K562 (cell line): ENCODE data around the gene TMEM132E. TPM values are rescaled to one million over a fixed set of nuclear protein-coding genes. Genes with fewer than 3 reads are reported as not detected.

Experiments used
- ATAC-seq: fragments of 200-7000 bp; cut with Tn5 transposase; 3 replicates; pipeline ENCODE4 v1.9.1; 2020; ENCODE audit warnings: moderate library complexity
- BruUV-seq: library from RNA; stranded (reverse); fragments of 400-500 nt; replicated peaks from 2 replicates; lab custom pipeline; 2021; lab: Mats Ljungman, UMichigan
- CTCF ChIA-PET: fragments of 300-600 bp; formaldehyde crosslinking; extraction: SDS; loops from one replicate; lab custom pipeline; 2021; ENCODE audit warnings: low intra/inter-chr PET ratio; lab: Yijun Ruan, JAX
- POLR2A ChIA-PET: fragments of 300-600, 350-650 bp; sonication (Branson Sonifier 250); formaldehyde crosslinking; extraction: SDS; loops from one replicate; lab custom pipeline; 2021; ENCODE audit warnings: antibody characterized with exemption, inconsistent platforms; lab: Yijun Ruan, JAX
- DNase-seq, 4 experiments: peaks; one replicate each; pipeline versions ENCODE4 v3.0.0 to v3.0.0-alpha.2; 2011 to 2018; ENCODE audit warnings: low spot score in 3 of 4, mixed read lengths in 3 of 4; ENCODE audit errors: extremely low read depth in 1 of 4
- FAIRE-seq: peaks from 2 replicates; lab custom pipeline; 2011; peaks lifted over from hg19 to GRCh38; lab: Jason Lieb, UNC
- H2AFZ ChIP-seq: 2 replicates; pipeline ENCODE4 v1.6.0; 2011; ENCODE audit warnings: low read depth, low read length, control low read depth, inconsistent platforms
- H3K27ac ChIP-seq: fragments of 200-600 bp; 3 replicates; pipeline ENCODE4 v1.8.0; 2011; ENCODE audit warnings: low read depth, mild to moderate bottlenecking, control low read depth, inconsistent platforms, low read length, moderate library complexity, mixed read lengths; ENCODE audit errors: extremely low read depth
- H3K27me3 ChIP-seq, 2 experiments: fragments of 300-600 bp in 1 of 2; 2 replicates in 1 of 2; 3 replicates in 1 of 2; pipeline versions ENCODE4 v1.6.0 to v1.8.0; 2011; ENCODE audit warnings: inconsistent platforms in 2 of 2, low read length in 2 of 2, mild to moderate bottlenecking in 1 of 2, mixed read lengths in 1 of 2, moderate library complexity in 1 of 2; ENCODE audit not compliant: control insufficient read depth in 2 of 2, insufficient read depth in 2 of 2
- H3K36me3 ChIP-seq: fragments of 300-600 bp; 3 replicates; pipeline ENCODE4 v1.8.0; 2011; ENCODE audit warnings: mild to moderate bottlenecking, low read length, inconsistent platforms; ENCODE audit not compliant: control insufficient read depth, insufficient read depth
- H3K4me1 ChIP-seq, 2 experiments: fragments of 200-600 bp in 1 of 2; replicated peaks in 1 of 2; 2 replicates in 1 of 2; 3 replicates in 1 of 2; pipeline versions ENCODE4 v1.5.1 to v1.8.0; 2011; ENCODE audit warnings: inconsistent platforms in 2 of 2, low read length in 2 of 2, mild to moderate bottlenecking in 1 of 2, mixed read lengths in 1 of 2, moderate library complexity in 1 of 2; ENCODE audit not compliant: control insufficient read depth in 2 of 2, insufficient read depth in 2 of 2
- H3K4me2 ChIP-seq: 2 replicates; pipeline ENCODE4 v1.6.1; 2011; ENCODE audit warnings: low read length, control low read depth, inconsistent platforms, mixed read lengths; ENCODE audit not compliant: insufficient read depth
- H3K4me3 ChIP-seq: fragments of 200-600 bp; sonication (generic), shearing (Covaris generic); 2 replicates; pipeline ENCODE4 v1.5.1; 2016; ENCODE audit warnings: control low read depth, inconsistent platforms
- H3K79me2 ChIP-seq: fragments of 200-600 bp; 3 replicates; pipeline ENCODE4 v1.8.0; 2011; ENCODE audit warnings: low read length, inconsistent platforms; ENCODE audit not compliant: control insufficient read depth, insufficient read depth
- H3K9ac ChIP-seq, 2 experiments: 2 replicates each; pipeline versions ENCODE4 v1.6.0 to v1.6.1; 2011; ENCODE audit warnings: low read depth in 2 of 2, low read length in 2 of 2, control low read depth in 1 of 2, inconsistent platforms in 1 of 2, mild to moderate bottlenecking in 1 of 2, mixed read lengths in 1 of 2; ENCODE audit not compliant: insufficient read depth in 1 of 2
- H3K9me1 ChIP-seq: one replicate; pipeline ENCODE4 v1.6.0; 2011; ENCODE audit warnings: inconsistent platforms, mild to moderate bottlenecking, low read length, moderate library complexity; ENCODE audit not compliant: control insufficient read depth, insufficient read depth
- H3K9me3 ChIP-seq: replicated peaks from 2 replicates; pipeline ENCODE4 v1.5.1; 2011; ENCODE audit warnings: low read depth, low read length, inconsistent platforms; ENCODE audit not compliant: control insufficient read depth, insufficient read depth
- H4K20me1 ChIP-seq: replicated peaks from 2 replicates; pipeline ENCODE4 v1.6.1; 2011; ENCODE audit warnings: low read length, inconsistent platforms, mixed read lengths; ENCODE audit not compliant: control insufficient read depth, insufficient read depth
- CTCF ChIP-seq, 3 experiments: IDR thresholded peaks in 2 of 3; conservative IDR thresholded peaks in 1 of 3; 2 replicates each; pipeline ENCODE4 v1.5.1; 2011 to 2012; ENCODE audit warnings: low read length in 3 of 3, mild to moderate bottlenecking in 3 of 3, control low read depth in 2 of 3, improper control_type of control experiment in 1 of 3, inconsistent platforms in 1 of 3, low read depth in 1 of 3, mixed read lengths in 1 of 3, moderate library complexity in 1 of 3; ENCODE audit not compliant: insufficient read depth in 2 of 3
- HCFC1 ChIP-seq: IDR thresholded peaks from 2 replicates; pipeline ENCODE4 v1.6.1; 2012; ENCODE audit warnings: low read depth, low read length, improper control_type of control experiment
- PHB2 ChIP-seq: fragments of 450-650 bp; IDR thresholded peaks from 2 replicates; pipeline ENCODE4 v1.6.1; 2017; ENCODE audit warnings: low read depth
- WGBS: fragments of 100-300 bp; shearing (Covaris generic); methylation state at CpG from one replicate; pipeline ENCODE4 v1.1.6; 2016; ENCODE audit warnings: low coverage, mixed read lengths; ENCODE audit not compliant: insufficient coverage; ENCODE audit errors: missing lambda C conversion rate; 5-methylcytosine and 5-hydroxymethylcytosine counted together
- in situ Hi-C: fragments of 300-500 bp; cut with MboI; formaldehyde crosslinking; loops from 4 replicates; pipeline ENCODE4 v1.15.0; 2018; ENCODE audit warnings: inconsistent platforms, mixed read lengths
- intact Hi-C: fragments of 100-400 bp; cut with micrococcal nuclease; formaldehyde crosslinking; loops from 2 replicates; pipeline ENCODE4 v1.14.2; 2022
- polyA plus RNA-seq, 8 experiments: library from polyadenylated mRNA; depleted of rRNA in 4 of 8; stranded (reverse) in 5 of 8; unstranded in 3 of 8; fragments of >200 nt; fragmentation: Nextera tagmentation in 2 of 8; fragmentation: Illumina TruSeq in 1 of 8; extraction: Ambion mirVana in 2 of 8; extraction: Trizol in 1 of 8; gene quantifications; 2 replicates each; pipeline versions ENCODE4 v1.2.1 to v1.2.3, GENCODE V29; 2011 to 2014; ENCODE audit warnings: inconsistent platforms in 1 of 8, missing spikeins in 1 of 8
- total RNA-seq, 7 experiments: library from RNA; depleted of rRNA in 6 of 7; stranded (reverse); fragments of >200 nt in 6 of 7; fragmentation: Illumina TruSeq in 2 of 7; extraction: Trizol in 2 of 7; gene quantifications; 2 replicates each; pipeline versions ENCODE4 v1.2.1 to v1.2.3, GENCODE V29; 2011 to 2021; ENCODE audit warnings: low replicate concordance in 1 of 7

The TMEM132E gene
- total and polyA plus RNA-seq, 9 of the 15 experiments (the other 6 are each of a cell fraction or from before 2014, with no cell fraction given): not detected

DNA sequence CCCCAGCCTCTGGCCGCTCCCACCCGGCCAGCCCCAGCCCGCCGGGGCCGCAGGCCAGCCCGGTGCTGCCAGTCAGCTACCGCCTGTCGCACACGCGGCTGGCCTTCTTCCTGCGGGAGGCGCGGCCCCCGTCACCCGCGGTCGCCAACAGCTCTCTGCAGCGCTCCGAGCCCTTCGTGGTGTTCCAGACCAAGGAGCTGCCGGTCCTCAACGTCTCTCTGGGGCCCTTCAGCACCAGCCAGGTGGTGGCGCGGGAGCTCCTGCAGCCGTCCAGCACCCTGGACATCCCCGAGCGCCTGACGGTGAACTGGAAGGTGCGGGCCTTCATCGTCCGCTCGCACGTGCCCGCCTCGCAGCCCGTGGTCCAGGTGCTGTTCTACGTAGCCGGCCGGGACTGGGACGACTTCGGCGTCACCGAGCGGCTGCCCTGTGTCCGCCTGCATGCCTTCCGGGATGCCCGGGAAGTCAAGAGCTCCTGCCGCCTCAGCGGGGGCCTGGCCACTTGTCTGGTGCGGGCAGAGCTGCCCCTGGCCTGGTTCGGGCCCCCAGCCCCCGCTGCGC, 46.8 kb downstream of the TMEM132E start:
- WGBS: 6% methylated on average over 35 of the region's 53 CpGs
- ChIA-PET CTCF (no interaction called here), POLR2A (interaction anchor here (0.6 kb wide), 2 partner anchors 17 to 60 kb away, joined by 3 read pairs; no protein-coding TSS in a partner anchor)
- H2AFZ ChIP-seq: no peak overlapping the region
- 0 out of 2 replicates have a peak, but pooled peaks cover 4% of the 10 kb centered on the region for H4K20me1 ChIP-seq
- H3K36me3 ChIP-seq: no peaks in the 10 kb centered on the region
- intact Hi-C loops: no loop called here
- peaks cover 4% of the 10 kb centered on the region for H3K9me1 ChIP-seq
- DNase-seq (no peak), FAIRE-seq (no peak), ATAC-seq (peak; percentile 44; the same call in 1 of the 3 replicates)
- H3K27me3 ChIP-seq: peaks cover 3 to 30% of the 10 kb centered on the region in 2 experiments; a peak in 4 of 5 replicates
- no peak overlapping the region for H3K4me2 ChIP-seq
- H3K9ac ChIP-seq: no peak overlapping the region
- in situ Hi-C loops: no loop called here
- no peak overlapping the region for H3K4me3 ChIP-seq
- no TSS peak for BruUV-seq
- H3K4me1 ChIP-seq: peaks cover 0 to 7% of the 10 kb centered on the region in 2 experiments; a peak in 2 of 5 replicates
- TF ChIP-seq PHB2 (no peak), CTCF (IDR thresholded peaks at IDR 0.05 in 2 of 3, conservative IDR thresholded peaks at IDR 0.05 in 1 of 3; ENCODE audit: insufficient read depth in 2 of 3, low read depth in 1 of 3, low read length in 3 of 3) (0 out of 6 replicates have a peak, but pooled peaks of 1 of the 3 experiments have one; percentile 3), HCFC1 (no peak)
- H3K9me3 ChIP-seq: no peaks in the 10 kb centered on the region
- H3K79me2 ChIP-seq: no peaks in the 10 kb centered on the region
- no peak overlapping the region for H3K27ac ChIP-seq
